ENCODE data around the gene EHMT1. TPM values are rescaled to one million over a fixed set of nuclear protein-coding genes. Genes with fewer than 3 reads are reported as not detected.

Gene EHMT1
- total and polyA plus RNA-seq, 9 of the 15 experiments (the other 6 are each of a cell fraction or from before 2014, with no cell fraction given): 2.2 to 76.0 (median 36.4) TPM

GRCh38 chr9:137611623-137612609 lies 6.9 kb upstream of the EHMT1 start (continued):
- TF ChIP-seq FOXO4 (CRISPR knock-in tag; IDR thresholded peaks at IDR 0.05) (no peak), NFIC (IDR thresholded peaks at IDR 0.05) (peak; percentile 88), RBM22 (IDR thresholded peaks at IDR 0.05; ENCODE audit: low read depth, low read length, poor library complexity, severe bottlenecking) (peak; percentile 27), NR1H2 (CRISPR knock-in tag; IDR thresholded peaks at IDR 0.05) (no peak), RFX7 (CRISPR knock-in tag; IDR thresholded peaks at IDR 0.05) (no peak), POLR2AphosphoS2 (IDR thresholded peaks at IDR 0.05; ENCODE audit: low read length) (peak; percentile 55; the same call in 1 of the 2 replicates), HINFP (tag; conservative IDR thresholded peaks at IDR 0.05; ENCODE audit: low read depth) (no peak), KLF1 (tag; IDR thresholded peaks at IDR 0.05) (no peak), ZBTB7A (IDR thresholded peaks at IDR 0.05; ENCODE audit: borderline replicate concordance, control insufficient read depth, low read depth, low read length) (0 out of 2 replicates have a peak, but pooled peaks have one; percentile 34), ZNF384 (IDR thresholded peaks at IDR 0.05; ENCODE audit: low read depth, low read length) (no peak), NCOR1 (IDR thresholded peaks at IDR 0.05) (no peak), CHD7 (IDR thresholded peaks at IDR 0.05; ENCODE audit: low read depth, low read length) (no peak), SOX6 (IDR thresholded peaks at IDR 0.05) (no peak)
